Activated CD8-positive, alpha-beta memory T cell treated with anti-CD3 and anti-CD28 coated beads for 24 hours (primary cell): ENCODE results near the gene FBXL17.

ENCODE experiments used
- DNase-seq: peaks from one replicate; pipeline ENCODE4 v3.0.0-alpha.2; 2020

Gene FBXL17

DNA sequence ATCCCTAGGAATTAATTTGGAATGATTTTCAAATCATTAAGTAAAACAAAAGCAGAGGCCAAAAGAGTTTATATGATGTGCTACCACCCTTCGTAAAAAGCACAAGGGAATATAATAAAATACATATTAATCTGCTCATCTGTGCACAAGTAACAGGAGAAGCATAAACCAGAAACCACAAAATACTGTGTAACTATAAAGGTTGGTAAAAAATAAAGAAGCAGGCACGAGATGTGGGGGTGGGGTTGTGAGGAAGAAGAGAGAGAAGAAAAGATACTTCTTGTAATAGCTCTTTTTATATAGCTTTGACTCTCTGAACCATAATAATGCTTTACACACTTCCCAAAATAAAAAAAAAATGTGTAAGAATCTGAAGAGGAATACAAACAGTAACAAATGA is 496.3 kb downstream of the FBXL17 start:
- DNase-seq = no peak

GRCh38 chr5:107884871-107885270 is 497.0 kb downstream of the FBXL17 start:
- DNase-seq = no peak

- DNase-seq = no peak
These were observed 503.2 kb downstream of the FBXL17 start for GRCh38 chr5:107878661-107879060.

DNA sequence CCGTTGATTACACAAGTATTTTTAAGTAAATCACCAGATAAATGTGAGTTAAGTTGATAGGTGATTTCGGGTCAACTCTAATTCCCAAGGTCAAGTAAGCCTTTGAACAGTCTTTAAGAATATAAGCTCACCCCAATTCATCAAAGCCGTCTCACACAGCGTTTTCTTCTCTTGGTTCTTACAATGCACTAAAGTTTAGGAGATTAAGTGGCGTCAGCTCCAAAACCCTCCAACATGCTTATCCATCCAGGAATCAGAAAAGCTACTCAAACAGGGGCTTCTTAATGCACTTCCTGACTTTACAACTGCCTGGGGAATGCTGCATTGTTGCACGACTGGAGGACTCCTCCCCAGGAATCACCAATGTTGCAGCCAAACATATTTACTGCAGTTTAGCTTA is 505.0 kb downstream of the FBXL17 start:
- DNase-seq = no peak

- DNase-seq = no peak
These were observed 505.6 kb downstream of the FBXL17 start for GRCh38 chr5:107876261-107876660.

DNA sequence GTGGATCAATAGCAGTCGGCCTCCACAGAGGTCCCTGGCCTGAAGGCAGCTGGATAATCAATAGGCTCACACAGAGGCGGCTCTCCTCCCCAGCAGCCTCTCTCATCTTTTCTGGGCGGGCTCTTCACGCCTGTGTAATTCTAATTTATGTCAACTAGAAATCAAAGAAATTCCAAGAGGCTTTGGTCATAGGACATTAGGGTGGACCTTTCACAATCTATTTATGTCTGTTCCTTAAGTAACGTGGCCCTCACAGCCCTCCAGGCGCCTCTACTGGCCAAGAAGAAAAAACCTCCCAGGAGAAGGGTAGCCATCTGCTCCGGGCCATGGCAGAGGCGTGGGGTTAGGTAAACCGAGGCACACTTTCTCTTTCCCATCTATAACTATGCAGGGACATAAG is 506.1 kb downstream of the FBXL17 start:
- no peak for DNase-seq

GRCh38 chr5:107874795-107875194 is 507.1 kb downstream of the FBXL17 start:
- DNase-seq = no peak

DNA sequence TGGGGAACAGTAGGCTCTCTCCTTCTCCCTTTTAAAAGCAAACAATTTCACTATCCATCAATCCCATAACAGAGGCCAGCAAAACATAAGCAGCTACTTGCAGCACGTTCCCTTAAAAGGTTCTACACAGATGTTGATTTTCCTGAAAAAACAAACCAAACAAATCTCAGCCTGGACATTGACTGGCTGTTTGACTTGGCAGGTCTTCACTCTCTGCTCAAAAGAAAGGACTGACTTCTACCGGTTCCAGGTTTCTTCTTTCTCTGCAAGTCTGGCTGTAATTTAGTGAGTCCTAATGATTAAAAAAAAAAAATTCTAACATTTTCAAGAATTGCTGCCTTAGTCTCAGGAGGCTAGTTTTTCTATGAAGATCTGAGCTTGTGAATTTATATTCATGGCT is 508.0 kb downstream of the FBXL17 start:
- no peak for DNase-seq

DNA sequence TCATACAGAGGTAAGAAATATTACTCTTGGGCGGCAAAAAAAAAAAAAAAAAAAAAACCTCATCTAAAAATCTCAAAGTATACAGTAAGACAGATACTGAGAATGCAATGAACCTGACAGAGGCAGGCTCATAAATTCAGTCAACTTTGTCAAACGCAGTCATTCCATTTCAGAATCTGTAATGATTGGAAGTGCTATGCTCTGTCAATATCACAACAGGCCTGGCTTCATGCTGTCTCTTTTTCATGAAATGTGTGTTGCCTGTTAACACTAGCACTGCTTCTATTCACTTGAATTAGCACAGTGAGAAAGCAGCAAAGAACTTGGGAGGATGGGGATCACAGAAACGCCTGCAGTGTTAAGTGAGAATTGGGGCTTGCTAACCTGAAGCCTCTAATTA is 510.9 kb downstream of the FBXL17 start:
- DNase-seq = no peak

GRCh38 chr5:107869438-107870115 is 512.3 kb downstream of the FBXL17 start:
- no peak for DNase-seq

DNA sequence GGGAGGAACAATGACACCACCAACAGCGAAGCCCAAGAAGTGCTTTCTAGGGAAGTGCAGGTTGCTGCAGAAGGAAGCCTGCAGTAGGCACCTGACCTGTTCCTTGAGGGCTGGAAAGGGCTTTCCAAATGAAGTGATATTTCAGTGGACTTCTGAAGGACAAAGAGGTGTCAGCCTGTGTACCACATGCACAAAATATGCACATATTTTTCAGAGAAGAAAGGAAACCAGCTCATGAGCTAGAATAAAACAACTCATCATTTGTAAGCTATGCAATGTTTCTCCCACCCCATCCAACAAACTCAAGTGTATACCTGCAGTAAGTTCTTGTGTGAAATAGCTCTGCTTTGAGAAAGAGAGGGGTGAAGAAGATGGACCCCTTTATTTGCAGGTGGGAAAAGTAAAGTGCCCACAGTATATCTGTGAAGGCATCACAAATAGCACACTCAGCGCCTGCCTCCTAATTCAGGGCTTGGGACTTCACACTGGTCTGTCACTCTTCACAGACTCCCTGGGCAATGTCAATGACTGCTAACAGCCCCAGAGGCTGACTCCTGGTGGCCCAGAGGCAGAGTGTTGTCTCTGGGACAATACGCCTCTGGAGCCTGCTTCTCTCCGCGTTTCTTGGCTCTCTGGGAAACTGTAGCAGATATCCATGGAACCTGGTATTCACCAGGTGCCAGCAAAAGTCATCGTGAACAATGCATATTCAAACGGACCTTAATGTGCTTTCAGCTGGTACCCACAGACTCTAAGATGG is 513.1 kb downstream of the FBXL17 start:
- DNase-seq = no peak

- DNase-seq = no peak
These were observed 514.6 kb downstream of the FBXL17 start for GRCh38 chr5:107867266-107867665.

DNA sequence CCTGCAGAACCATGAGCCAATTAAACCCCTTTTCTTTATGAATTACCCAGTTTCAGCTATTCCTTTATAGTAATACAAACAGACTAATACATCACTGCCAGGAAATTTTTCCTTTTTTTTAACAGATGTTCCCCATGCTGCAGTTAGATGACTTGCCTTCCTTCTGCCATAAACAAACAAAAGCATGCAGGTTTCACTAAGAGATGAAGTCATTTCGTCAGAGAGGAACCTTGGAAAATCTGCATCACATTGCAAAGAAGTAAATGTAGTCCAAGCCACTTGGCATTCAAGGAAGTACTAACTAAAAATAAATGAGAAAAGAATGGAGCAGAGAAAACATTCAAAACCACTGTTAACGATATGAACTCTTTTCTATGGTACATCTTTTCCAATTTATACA is 517.1 kb downstream of the FBXL17 start:
- DNase-seq = no peak

GRCh38 chr5:107863125-107863524 is 518.8 kb downstream of the FBXL17 start:
- no peak for DNase-seq

DNA sequence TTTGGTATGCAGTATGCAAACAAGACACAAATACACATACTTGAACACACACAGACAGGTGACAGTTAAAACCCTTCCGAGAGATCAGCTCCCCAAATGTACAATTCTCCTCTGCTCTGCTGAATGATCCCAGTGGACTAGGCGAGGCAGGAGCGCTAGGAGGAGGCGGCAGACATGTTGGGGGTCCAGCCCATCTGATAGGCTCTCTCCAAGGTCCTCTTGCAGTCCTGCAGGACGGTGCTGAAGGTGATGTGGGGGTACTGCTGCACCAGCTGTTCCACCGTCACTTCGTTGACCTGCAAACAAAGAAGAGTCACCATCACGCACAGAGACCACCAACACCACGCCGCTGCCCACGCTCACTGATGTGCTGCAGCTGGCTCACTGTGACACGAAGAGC is 520.3 kb downstream of the FBXL17 start:
- no peak for DNase-seq

DNA sequence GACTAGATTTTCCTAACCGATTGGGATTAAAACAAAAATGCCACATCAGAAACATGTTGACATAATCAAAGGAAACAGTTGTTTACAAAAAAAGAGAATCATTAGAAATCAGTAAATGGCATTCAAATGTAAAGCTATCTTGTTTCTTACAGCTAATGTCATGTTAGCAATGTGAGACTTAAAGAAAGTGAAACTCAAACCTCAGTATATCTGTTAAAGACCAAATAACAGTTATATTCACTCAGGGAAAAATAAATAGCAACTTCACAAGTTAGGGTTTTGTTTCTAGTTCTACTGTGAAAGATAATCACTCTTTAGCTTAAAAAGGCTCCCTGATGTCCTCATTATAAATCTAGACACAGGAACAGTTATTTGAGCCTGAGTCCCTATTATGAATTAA is 521.9 kb downstream of the FBXL17 start:
- DNase-seq = no peak

DNA sequence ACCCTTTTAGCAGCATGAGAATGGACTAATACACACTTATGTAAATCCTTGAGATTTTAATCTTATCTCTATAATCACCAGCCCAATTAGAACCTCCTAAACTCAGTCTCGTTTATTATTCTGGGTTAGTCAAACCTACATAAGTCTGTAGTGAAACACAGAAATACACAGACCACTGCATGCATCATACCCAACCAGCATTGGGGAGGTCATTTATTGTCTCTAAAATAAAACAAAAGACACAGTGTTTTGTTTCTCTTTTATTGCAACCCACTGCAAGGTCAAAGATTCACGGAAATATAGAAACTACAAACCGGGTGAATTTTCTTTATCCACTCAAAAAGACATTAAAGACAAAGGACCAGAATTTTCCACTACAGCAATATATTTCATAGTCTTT is 523.1 kb downstream of the FBXL17 start:
- DNase-seq = no peak

GRCh38 chr5:107858324-107858723 is 523.6 kb downstream of the FBXL17 start:
- DNase-seq = no peak

DNA sequence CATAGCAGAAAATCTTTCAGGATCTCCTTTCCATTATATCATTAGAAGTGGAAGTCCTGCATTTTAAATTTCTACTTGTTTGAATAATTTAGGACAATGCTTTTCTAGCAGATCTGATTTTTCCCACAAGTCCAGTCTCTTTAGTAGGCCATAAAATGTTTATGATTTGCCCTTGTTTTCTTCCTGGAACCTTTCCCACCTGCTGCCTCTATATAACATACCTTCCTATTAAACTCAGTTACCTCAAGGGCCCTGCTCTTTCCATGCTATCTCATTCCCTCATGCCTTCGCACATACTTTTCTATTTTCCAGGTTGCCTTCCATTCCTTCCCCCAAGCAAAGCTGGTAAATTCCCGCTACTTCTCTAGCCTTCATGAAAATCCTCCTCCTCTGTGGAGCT is 524.1 kb downstream of the FBXL17 start:
- no peak for DNase-seq

DNA sequence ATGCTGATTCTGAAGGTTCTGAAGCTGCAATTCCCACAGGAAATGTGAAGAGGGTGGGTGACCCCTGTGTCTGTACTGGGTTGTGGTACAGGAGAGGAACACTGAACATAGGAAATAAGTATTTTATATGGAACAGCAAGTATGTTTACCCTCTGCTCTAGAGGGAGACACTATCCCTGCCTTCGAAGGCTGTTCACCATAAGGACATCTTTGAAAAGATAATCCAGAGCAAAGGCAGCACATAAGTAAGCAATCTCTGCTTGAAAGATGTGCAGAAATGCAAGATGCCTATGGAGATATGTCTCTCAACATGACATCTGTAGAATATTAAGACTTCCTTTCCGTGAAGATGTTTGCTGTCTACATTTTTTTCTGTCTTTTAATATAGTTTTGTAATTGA is 526.7 kb downstream of the FBXL17 start:
- no peak for DNase-seq

DNA sequence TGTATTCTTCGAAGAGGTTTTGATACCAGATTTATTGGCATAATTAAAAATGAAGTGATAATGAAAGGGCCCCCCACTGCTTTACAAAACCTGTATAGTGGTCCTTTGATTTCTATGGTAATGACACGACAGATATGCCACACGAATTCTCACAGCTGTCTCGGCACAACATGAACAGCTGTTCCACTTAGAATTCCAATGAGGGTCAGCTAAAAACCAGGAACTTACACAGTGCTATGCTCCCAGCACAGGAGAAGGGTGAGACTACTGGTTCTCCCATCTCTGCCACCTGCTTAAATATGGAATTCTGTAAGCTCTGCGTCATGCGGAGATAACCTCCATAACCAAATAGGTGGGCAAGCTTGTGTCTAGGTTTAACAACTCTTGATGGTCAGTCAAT is 528.2 kb downstream of the FBXL17 start:
- DNase-seq = no peak

DNA sequence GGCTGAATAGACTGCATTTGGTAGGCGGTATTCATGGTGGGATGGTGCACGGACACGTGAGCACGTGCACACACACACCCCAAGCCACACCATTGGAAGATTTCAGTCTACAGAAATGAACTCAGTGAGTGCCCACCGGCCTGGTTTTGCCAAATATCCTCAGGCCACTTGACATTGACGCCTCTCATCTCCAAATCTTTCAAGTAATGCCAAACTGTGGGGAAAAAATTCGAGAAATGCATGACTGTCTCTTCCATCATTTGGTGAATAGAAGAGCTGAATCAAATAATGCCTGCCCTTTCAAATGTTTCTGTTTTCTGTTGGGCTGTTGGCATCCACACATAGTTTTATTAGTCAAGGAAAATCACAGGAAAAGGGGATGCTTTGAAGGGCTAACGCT is 528.9 kb downstream of the FBXL17 start:
- no peak for DNase-seq

- DNase-seq = no peak
These were observed 532.8 kb downstream of the FBXL17 start for GRCh38 chr5:107849118-107849517.

- DNase-seq = no peak
These were observed 541.3 kb downstream of the FBXL17 start for GRCh38 chr5:107840592-107840991.

DNA sequence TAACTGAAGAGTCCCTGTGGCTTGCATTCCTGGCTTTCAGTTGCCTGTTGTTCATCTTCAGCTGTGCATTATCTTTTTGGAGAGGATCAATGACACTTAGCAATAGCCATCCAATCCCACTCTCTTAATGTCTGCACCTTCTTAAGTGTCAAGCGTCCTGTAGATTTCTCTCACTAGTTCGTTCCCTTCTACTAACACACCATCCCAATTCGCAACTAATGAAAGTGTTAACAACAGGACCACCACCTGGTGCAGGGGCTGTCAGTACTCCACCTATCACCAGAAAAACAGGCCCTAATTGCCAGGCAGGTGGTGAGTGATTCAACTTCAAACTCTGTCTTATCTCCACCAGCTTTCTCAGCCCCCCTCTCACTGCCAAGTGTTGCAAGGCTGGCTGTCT is 541.7 kb downstream of the FBXL17 start:
- DNase-seq = no peak
